ENCODE results near the gene TMEM170B.

TMEM170B gene

DNA sequence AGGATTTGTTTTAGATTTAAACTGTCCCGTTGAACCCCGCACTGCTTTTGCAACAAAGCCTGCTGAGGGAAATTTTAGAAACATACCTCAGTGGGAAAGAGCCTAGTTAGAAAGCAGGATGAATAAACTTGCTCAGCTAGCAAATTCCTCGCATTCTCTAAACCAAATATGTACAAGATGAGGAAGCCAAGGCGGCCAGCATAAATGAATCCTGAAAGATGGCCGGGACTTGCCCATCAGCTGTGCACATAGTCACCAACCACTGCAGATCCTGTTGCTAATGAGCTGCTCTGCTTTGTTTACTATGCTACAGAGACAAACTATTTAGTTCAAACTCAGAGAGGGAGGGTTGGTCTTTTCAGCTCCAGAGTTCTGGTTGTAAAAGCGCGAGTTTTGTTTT is 49.0 kb downstream of the TMEM170B start:
- DNase-seq: no peak

DNA sequence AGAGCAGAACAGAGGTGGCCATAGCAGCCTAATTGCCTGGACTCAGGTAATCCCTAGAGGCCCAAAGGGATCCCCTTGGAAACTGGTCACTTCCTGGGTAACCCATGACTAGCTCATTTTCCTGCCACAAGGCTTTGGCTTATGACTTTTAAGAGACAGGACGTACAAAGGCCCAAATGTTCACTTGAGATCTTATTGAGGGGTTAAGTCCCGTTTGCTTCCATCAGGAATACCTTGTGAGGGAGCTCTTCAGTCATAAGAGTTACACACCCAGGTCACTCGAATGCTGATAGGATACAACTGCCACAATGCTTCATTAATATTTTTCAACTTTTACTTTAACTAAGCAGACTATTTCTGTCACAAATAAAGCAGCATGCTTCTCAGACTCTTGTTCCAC is 51.7 kb downstream of the TMEM170B start:
- DNase-seq: no peak

- no peak for DNase-seq
These were observed 54.9 kb downstream of the TMEM170B start for GRCh38 chr6:11592294-11592906.

- no peak for DNase-seq
These were observed 55.5 kb downstream of the TMEM170B start for GRCh38 chr6:11593096-11593495.

DNA sequence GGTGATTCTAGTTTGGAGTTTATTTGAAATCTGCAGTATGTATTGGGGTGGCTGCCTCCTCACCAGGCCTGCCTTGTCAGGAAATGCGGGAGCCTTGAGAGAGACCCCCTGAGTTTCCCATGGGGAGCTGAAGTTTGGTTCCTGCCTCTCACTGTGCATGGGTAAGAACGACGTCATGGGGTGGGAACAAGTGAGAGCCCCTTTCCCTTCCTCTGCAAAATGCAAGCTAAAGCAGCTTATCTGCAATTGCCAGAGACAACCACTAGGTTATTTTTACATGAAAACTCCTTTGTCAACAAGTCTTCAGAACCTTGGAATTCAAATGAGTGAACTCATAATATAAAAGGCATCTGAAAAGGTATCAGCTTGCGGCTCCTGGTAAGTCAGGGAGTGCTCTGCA is 58.4 kb downstream of the TMEM170B start:
- no peak for DNase-seq

- no peak for DNase-seq
These were observed 59.2 kb downstream of the TMEM170B start for GRCh38 chr6:11596640-11597237.

GRCh38 chr6:11598687-11599086 is 61.1 kb downstream of the TMEM170B start:
- no peak for DNase-seq

DNA sequence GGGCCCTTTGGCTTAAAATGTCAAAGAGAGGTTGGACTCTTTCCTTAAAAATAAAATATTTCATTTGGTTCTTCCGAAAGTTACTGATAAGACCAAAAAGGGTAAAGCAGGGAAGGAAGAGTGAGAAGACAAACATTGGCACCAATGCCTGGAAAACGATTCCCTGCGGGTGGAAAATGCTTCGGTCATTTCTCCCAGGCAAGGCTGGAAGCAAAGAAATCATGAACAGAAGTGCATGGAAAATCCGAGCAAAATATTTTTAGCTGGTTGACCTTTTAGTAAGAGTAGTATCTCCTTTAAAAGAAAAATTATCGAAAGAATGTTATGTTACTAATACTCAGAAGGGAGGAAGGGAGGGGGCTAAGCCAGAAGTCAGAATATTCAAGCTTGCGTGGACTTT is 62.7 kb downstream of the TMEM170B start:
- DNase-seq: no peak

GRCh38 chr6:11601776-11602605 is 64.4 kb downstream of the TMEM170B start:
- DNase-seq: no peak

DNA sequence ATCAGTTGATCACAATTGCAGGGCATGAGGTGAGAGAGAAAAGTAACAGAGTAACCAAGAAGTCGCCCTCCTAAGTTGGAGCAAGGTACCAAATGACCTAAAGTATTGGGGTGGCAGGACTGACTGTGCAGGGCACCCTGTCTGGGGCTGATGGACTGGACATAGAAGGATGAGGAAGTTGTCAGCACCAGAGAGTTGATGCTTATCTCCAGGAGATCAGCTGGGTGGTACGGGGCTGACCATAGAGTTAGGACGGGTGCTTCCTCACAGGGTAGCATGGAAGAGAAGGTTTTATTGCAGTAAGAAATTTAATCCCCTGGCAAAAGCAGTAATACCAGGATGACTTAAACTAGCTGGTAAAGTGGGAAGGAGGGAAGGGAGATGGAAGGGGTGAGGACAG is 66.7 kb downstream of the TMEM170B start:
- DNase-seq: no peak

DNA sequence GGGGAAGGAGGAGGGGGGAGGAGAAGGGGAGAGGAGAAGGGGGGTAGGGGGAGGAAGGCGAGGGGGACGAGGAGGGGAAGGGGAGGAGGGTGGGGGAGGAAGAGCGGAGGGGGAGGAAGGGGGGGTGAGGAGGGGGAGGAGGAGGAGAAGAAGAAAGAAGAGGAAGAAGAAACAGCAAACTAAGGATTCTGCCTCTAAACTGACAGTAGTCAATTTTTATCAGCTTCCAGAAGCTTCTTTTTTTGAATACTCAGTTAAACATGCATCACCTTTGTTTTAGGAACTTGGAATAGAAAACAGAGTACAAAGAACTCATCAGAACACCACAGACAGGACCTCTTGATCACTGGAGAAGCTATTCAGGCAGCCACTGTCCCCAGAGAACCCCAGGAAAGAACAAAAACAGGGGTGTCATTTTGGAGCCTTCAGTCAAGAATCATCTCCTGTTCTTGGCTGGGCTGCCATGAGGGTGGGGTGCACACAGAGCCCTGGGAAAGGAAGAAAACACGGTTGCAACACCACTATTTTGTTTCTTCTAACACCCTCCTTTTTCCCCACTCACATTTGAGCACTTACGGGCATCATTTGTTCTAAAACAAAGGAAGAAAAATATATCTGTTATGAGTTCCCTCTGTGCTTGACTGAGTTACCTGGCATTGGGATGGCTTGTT is 67.4 kb downstream of the TMEM170B start:
- no peak for DNase-seq

DNA sequence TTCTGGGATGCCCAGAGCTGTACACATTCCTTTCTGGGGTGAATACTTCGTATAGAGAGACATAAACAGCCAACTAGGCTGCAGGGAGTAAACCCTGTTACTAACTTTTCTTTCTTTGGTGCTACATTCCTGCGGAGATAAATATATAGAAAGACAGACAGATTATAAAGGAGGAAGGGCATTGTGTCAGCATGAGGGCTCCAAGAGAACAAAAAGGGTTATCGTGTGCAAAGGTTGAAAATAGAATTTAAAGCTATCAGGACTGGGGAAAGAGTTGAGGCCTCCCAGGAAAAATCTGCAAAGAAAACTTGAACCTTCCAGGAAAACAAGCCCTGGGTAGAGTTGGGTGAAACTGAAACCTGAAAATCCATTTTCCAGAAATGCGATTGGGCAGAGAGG is 68.0 kb downstream of the TMEM170B start:
- no peak for DNase-seq

DNA sequence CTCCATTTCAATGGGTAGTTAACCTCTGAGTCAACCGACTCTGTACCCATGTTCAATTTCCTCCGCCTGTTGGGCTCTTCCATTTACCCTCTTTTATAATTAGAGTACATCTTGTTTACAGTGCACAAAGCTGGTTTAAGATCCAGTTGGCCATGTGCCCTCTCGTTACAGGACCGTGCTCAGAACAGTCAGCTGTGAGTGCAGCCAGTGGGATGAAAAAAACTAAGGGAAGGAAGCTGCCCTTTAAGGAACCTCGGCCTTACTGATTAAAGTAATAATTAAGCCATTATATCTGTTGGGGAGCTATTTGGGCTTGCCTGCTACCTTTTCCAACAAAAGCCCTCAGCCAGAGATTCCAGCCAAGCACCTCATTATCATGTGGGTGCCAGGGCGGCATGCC is 68.8 kb downstream of the TMEM170B start:
- DNase-seq: no peak

DNA sequence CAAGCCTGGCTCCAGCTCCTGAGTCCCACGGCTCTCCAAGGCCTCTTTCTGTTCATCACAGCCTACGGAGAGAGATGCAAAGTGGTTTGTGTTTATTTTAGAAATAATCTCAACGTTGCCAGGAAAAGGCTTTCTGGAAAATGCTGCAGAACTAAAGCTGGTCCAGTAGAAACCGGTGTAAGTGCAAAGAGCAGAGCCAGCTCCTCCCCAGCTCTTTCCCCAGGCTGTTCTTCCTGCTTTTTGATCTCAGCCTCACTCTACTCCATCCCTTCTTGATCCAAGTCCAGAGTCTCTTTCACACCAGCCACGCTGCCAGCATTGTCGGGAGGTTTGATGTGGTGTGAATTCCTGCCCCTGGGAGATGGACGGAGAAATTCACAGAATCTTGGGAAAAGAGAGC is 69.8 kb downstream of the TMEM170B start:
- DNase-seq: no peak

DNA sequence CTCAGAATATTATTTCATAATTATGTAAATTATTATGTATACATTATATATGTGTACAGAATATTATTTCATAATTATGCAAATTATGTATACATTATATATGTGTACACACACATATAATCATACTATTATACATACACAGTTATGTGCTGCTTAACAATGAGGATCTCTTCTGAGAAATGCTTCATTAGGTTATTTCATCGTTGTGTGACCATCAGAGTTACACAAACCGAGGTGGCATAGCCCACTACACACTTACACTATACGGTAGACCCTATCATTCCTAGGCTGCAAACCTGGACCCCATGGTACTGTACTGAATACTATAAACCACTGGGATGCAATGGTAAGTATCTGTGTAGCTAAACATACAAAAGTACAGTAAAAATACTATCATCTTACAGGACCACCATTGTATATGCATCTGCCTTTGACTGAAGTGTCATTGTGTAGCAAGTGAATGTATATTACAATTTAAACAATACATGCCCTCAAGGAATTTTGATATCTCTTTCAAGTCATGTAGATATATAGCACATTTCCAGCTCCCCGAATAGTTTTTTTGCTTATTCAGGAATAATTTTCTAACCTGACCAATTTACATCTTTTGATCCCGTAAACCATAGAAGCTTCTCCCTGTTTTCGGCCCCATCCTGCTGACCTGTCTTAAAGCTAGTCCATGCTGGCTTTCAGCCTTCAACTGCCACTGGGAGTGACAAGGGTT is 71.2 kb downstream of the TMEM170B start:
- DNase-seq: no peak

DNA sequence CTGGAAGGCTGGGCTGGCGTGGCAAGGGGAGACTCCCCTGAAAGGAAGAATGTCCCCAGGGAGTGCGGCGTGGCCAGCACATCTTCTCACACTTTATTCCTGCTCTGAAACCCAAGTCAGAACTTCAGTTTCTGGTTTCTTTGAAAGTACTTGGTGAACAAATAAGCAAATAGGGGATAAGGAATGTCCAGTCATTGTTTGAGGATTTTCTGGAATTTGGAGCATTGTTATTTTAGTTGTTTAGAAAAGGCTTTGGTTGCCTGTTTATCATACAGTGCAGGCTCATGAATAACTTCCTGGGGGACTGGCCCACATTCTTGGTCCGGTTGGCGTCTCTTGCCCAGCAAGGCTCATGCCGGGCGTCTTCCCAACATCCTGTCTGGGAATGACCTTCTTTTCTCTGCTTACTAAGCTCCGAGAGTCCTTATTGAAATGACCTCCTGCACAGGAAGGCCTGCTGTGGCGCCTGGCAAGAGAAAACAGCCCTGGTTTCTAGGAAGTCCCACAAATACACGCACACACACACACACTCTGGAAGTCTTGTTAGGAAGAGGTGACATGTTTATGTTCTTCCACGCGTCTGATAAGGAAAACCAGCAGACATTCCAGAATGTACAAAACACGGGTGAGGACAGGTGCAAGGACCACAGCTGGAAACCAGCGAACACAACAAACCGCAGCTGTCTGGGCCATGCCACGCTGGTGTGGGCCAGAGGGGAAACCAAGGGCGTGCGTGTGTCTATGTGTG is 71.9 kb downstream of the TMEM170B start:
- no peak for DNase-seq

DNA sequence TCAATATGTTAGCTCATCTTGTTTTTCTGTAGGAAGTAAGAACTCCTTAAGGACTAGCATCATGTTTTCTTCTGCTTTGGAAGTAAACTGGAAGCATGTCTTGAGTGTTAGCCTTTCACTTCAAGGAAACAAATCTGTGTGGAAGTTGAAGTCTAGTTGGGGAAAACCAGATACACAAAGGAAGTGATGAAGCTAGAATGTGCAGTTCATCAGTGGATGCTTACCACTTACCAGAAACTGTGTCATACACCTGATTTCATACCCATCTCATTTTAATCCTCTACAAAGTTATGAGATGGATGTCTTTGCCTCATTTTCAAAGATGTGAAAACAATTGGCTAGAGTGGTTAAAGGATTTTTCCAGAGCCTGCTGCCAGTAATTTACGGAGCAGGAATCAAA is 75.8 kb downstream of the TMEM170B start:
- DNase-seq: no peak

DNA sequence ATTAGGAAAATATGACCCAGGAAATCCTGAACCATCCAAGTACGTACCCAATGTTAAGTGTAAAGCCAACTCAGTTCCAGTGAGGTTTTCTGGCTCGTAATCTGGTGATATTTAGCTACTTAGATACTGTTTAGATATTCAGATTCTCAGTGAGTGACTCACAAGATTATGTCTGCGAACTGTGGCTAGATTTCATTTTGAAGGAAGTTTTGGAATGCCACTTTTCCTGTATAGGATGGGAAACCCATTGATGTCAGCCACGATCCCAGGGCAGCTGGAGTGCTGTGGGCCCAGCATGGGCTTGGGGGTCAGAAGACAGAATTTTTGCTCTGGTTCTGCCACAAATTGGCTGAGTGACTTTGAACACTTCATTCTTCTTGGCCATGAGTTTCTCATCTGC is 76.3 kb downstream of the TMEM170B start:
- DNase-seq: no peak

DNA sequence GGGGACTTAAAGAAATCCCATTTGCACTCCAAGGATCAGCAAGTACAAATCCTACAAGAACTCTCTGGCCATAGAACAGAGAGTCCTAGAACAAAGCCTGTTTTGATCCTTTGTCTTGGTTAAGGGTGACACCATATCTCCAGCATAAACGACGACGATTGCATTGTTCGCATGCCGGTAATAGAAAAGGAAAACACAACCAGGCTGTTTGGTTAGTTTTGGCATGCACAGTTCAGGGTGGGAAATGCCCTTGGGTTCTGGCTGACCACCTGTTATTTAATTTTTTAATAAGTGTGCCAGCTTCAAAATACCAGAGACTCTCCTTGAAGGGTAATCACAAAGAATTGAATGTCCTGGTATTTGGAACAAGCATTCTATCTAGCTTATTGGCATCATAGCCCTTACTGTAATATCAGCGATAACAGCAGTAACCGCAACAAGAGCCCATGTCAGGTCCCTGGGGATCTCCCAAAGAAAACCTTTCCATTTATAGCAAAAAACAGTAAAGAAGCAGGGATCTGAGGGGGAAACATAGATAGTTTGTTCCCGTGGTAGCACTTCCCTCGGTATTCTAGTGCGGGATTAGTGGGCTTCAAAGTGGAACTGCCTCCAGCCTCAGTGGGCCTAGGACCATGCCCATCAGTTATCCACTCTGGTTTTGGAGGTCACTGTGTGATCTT is 77.1 kb downstream of the TMEM170B start:
- DNase-seq: no peak

- no peak for DNase-seq
These were observed 77.7 kb downstream of the TMEM170B start for GRCh38 chr6:11615214-11615602.

DNA sequence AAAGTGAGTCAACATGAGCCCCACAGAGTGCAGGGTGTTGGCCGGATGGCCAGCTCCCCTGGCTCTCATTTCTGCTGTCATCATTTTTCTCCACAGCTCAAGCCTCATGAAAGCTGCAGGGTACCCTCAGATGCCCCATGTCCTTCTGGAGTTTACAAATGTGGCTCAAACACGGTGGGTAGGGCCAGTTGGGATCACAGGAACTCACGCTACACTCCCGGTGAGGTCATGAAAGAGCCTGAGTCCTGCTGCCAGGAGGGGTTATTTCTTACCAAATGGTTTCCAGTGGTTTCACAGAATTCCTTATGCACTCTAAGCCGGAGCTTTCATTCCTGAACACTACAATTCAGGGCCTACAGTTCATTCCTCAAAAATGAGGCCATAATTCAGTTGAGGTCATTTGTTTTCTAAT is 78.7 kb downstream of the TMEM170B start:
- DNase-seq: no peak

- DNase-seq: no peak
These were observed 81.0 kb downstream of the TMEM170B start for GRCh38 chr6:11618533-11618932.
